GM10847 (cell line): ENCODE results near the gene FES.

ENCODE experiments used
- POLR2A ChIP-seq: IDR thresholded peaks from 2 replicates; pipeline ENCODE4 v1.6.1; 2011; ENCODE audit not compliant: insufficient read length; ENCODE audit errors: extremely low read depth

Gene FES

GRCh38 chr15:90930861-90931574 lies 46.7 kb downstream of the FES start:
- no peak for TF ChIP-seq POLR2A

GRCh38 chr15:90931575-90931827 lies 47.2 kb downstream of the FES start:
- no peak for TF ChIP-seq POLR2A

- TF ChIP-seq POLR2A = peak; percentile 78
Measured at GRCh38 chr15:90931828-90932659, 47.7 kb downstream of the FES start, which contains the start of gene HDDC3. TSS of gene HDDC3 (minus strand) at chr15:90932549. CDS start at chr15:90932540, 9 bp downstream.

- no peak for TF ChIP-seq POLR2A
Measured at GRCh38 chr15:90932660-90932991, 48.3 kb downstream of the FES start.

- TF ChIP-seq POLR2A = no peak
Measured at GRCh38 chr15:90933301-90933700, 49.0 kb downstream of the FES start.

GRCh38 chr15:90934256-90934948 lies 50.1 kb downstream of the FES start:
- TF ChIP-seq POLR2A = no peak

- peak; percentile 29 for TF ChIP-seq POLR2A
Measured at GRCh38 chr15:90934949-90935751, 50.8 kb downstream of the FES start, which contains the start of gene UNC45A. TSS of gene UNC45A (plus strand) at chr15:90935285. CDS start at chr15:90935325, 40 bp downstream.

- TF ChIP-seq POLR2A = no peak
Measured at GRCh38 chr15:90936823-90937222, 52.5 kb downstream of the FES start.

GRCh38 chr15:90938261-90938660 lies 54.0 kb downstream of the FES start:
- TF ChIP-seq POLR2A = no peak

GRCh38 chr15:90939756-90940155 lies 55.5 kb downstream of the FES start:
- no peak for TF ChIP-seq POLR2A

GRCh38 chr15:90941038-90941437 lies 56.7 kb downstream of the FES start:
- TF ChIP-seq POLR2A = no peak

GRCh38 chr15:90942354-90943120 lies 58.2 kb downstream of the FES start:
- TF ChIP-seq POLR2A = no peak

- TF ChIP-seq POLR2A = no peak
Measured at GRCh38 chr15:90945091-90945490, 60.8 kb downstream of the FES start.
